Spleen (tissue), 7 donors: Measurements from ENCODE around the gene PHF10.

Experiments
- CTCF ChIP-seq, 11 experiments: fragments of 200-600 bp in 7 of 11; fragments of 450-650 bp in 4 of 11; sonication (generic) in 4 of 11; IDR thresholded peaks in 8 of 11; conservative IDR thresholded peaks in 3 of 11; 1 replicate in 7 of 11; 2 replicates in 4 of 11; pipeline versions ENCODE4 v1.4.0 to v1.8.0; 2016 to 2021; ENCODE audit warnings: antibody characterized with exemption in 11 of 11, inconsistent platforms in 4 of 11, mild to moderate bottlenecking in 1 of 11
- POLR2A ChIP-seq, 3 donors: fragments of 450-650 bp; IDR thresholded peaks; one replicate each; pipeline ENCODE4 v1.5.1; 2017; ENCODE audit warnings: antibody characterized with exemption in 3 of 3, mild to moderate bottlenecking in 1 of 3
- donor health status: DM: no; HTN: no; CAD: no; lungs with moderate emphysema.
- donor health status: DM: no; HTN: no; CAD: no.
- donor health status: DM: no; HTN: no; CAD: no.

- no peak for TF ChIP-seq CTCF (IDR thresholded peaks at IDR 0.05 in 8 of 11, conservative IDR thresholded peaks at IDR 0.05 in 3 of 11)
- no peak for TF ChIP-seq POLR2A (IDR thresholded peaks at IDR 0.05)
Observed at GRCh38 chr6:169738976-169739529, 14.8 kb upstream of the PHF10 start.
